Measurements from ENCODE around the gene R3HDML.

The R3HDML gene

DNA sequence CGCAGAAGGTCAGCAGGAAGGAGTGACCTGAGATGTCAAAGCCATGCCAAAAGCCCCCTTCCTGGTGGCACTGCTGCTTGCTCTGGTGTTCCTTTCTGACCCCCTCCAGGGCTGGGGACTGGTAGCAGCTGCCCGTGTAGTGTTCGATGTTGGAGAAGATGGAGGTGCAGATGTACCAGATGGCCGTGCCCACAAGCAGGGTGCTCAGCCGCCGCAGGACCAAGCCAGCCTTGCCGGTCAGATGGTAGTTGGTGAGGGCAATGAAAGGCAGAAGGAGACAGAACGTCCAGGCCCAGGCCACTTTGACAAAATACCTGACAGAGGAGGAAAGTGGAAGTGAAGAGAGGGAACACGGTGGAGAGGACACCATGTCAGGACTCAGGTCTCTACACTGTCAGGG is 29.9 kb upstream of the R3HDML start:
- Histone ChIP-seq H3K36me3 (peaks cover 3% of the 10 kb centered on the region; the same call in 1 of the 2 replicates), H3K4me3 (ENCODE audit: low read depth, low read length) (no peak overlapping the region), H3K9me3 (ENCODE audit: severe bottlenecking) (no peaks in the 10 kb centered on the region), H3K27me3 (ENCODE audit: insufficient read depth, low read depth, severe bottlenecking) (peaks cover 3% of the 10 kb centered on the region), H3K27ac (no peak overlapping the region)
- TF ChIP-seq CTCF (IDR thresholded peaks at IDR 0.05; ENCODE audit: low read depth, low read length), result no peak
- DNase-seq, result no peak

GRCh38 chr20:44309763-44310663 is 26.8 kb upstream of the R3HDML start:
- no peak overlapping the region for H3K27ac ChIP-seq
- H3K27me3 ChIP-seq (ENCODE audit: insufficient read depth, low read depth, severe bottlenecking), result peaks cover 3% of the 10 kb centered on the region
- peaks cover 3% of the 10 kb centered on the region; the same call in 1 of the 2 replicates for H3K36me3 ChIP-seq
- DNase-seq, result no peak
- peak overlapping the region; percentile 82 for H3K4me3 ChIP-seq (ENCODE audit: low read depth, low read length)
- H3K9me3 ChIP-seq (ENCODE audit: severe bottlenecking), result no peaks in the 10 kb centered on the region
- TF ChIP-seq CTCF (IDR thresholded peaks at IDR 0.05; ENCODE audit: low read depth, low read length), result no peak

- Histone ChIP-seq H3K36me3 (peaks cover 3% of the 10 kb centered on the region; the same call in 1 of the 2 replicates), H3K27ac (peak within 1 kb of the TSS; percentile 75), H3K4me3 (ENCODE audit: low read depth, low read length) (peak within 1 kb of the TSS; percentile 82), H3K27me3 (ENCODE audit: insufficient read depth, low read depth, severe bottlenecking) (peaks cover 3% of the 10 kb centered on the region), H3K9me3 (ENCODE audit: severe bottlenecking) (no peaks in the 10 kb centered on the region)
- TF ChIP-seq CTCF (IDR thresholded peaks at IDR 0.05; ENCODE audit: low read depth, low read length), result peak; percentile 95
- DNase-seq, result peak; percentile 98
These were observed 25.9 kb upstream of the R3HDML start, which contains the start of gene FITM2 for GRCh38 chr20:44310664-44311639. FITM2 (minus strand) TSS chr20:44311202; CDS start chr20:44311148, 54 bp downstream.

DNA sequence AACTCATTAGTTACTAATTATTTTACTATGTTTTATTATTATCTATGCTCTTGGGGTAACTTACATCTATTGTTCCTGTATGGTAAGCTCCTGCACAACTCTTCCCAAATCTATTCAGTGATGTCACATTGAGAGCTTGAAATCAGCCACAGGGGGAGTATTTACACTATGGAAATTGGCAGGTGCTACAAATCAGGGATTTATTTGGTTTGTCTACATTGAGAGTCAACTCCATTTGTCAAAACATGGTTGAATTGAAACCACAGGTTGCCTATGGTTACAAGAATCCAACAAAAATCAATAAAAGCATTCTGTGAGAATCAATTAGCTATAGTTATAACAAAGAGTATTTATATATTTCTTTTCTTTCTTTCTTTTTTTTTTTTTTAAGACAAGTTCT is 22.0 kb upstream of the R3HDML start:
- Histone ChIP-seq H3K36me3 (no peaks in the 10 kb centered on the region; the same call in 1 of the 2 replicates), H3K27ac (no peak overlapping the region), H3K4me3 (ENCODE audit: low read depth, low read length) (no peak overlapping the region), H3K9me3 (ENCODE audit: severe bottlenecking) (no peaks in the 10 kb centered on the region), H3K27me3 (ENCODE audit: insufficient read depth, low read depth, severe bottlenecking) (peaks cover 3% of the 10 kb centered on the region)
- TF ChIP-seq CTCF (IDR thresholded peaks at IDR 0.05; ENCODE audit: low read depth, low read length), result no peak
- DNase-seq, result no peak

- no peaks in the 10 kb centered on the region for H3K9me3 ChIP-seq (ENCODE audit: severe bottlenecking)
- TF ChIP-seq CTCF (IDR thresholded peaks at IDR 0.05; ENCODE audit: low read depth, low read length), result no peak
- no peak for DNase-seq
- no peaks in the 10 kb centered on the region for H3K27me3 ChIP-seq (ENCODE audit: insufficient read depth, low read depth, severe bottlenecking)
- H3K4me3 ChIP-seq (ENCODE audit: low read depth, low read length), result no peak overlapping the region
- no peaks in the 10 kb centered on the region for H3K36me3 ChIP-seq
- H3K27ac ChIP-seq, result no peak overlapping the region
These were observed 16.9 kb upstream of the R3HDML start for GRCh38 chr20:44319839-44320422.
